ENCODE measurements around the gene KCTD3. TPM values are rescaled to one million over a fixed set of nuclear protein-coding genes. Genes with fewer than 3 reads are reported as not detected.

Gene KCTD3
- polyA plus RNA-seq, 1 donor (not counting 4 experiments of a cell fraction or from before 2014, with no cell fraction given), result 43.4 TPM

GRCh38 chr1:215608646-215609045 lies 41.5 kb downstream of the KCTD3 start:
- no peak overlapping the region for H3K4me2 ChIP-seq (ENCODE audit: control insufficient read depth, extremely low read depth, insufficient read depth, low read depth, low read length)
- TF ChIP-seq CTCF (optimal IDR thresholded peaks at IDR 0.05 in 1 of 3, IDR thresholded peaks at IDR 0.05 in 1 of 3, conservative IDR thresholded peaks at IDR 0.05 in 1 of 3; ENCODE audit: extremely low read depth in 1 of 3, insufficient read depth in 2 of 3, low read length in 3 of 3) (no peak), EZH2 (IDR thresholded peaks at IDR 0.05; ENCODE audit: low read length) (no peak)
- H3K4me1 ChIP-seq (ENCODE audit: control insufficient read depth, extremely low read depth, insufficient read depth, low read length), result peaks cover 5% of the 10 kb centered on the region
- no peaks in the 10 kb centered on the region for H3K9me3 ChIP-seq (ENCODE audit: control insufficient read depth, low read depth, low read length)
- H4K20me1 ChIP-seq (ENCODE audit: control insufficient read depth, extremely low read depth, insufficient read depth, low read length), result no peaks in the 10 kb centered on the region
- no peak overlapping the region for H3K9ac ChIP-seq (ENCODE audit: control insufficient read depth, extremely low read depth, insufficient read depth, low read length)
- no peak overlapping the region for H2AFZ ChIP-seq (ENCODE audit: control insufficient read depth, low read length)
- no peaks in the 10 kb centered on the region for H3K9me1 ChIP-seq (ENCODE audit: control insufficient read depth, extremely low read depth, insufficient read depth, low read length)
- peaks cover 4% of the 10 kb centered on the region for H3K79me2 ChIP-seq (ENCODE audit: control insufficient read depth, insufficient read depth, low read length)
- DNase-seq (ENCODE audit: low read depth, low spot score) (no peak), FAIRE-seq (no peak)
- no peak overlapping the region for H3K27ac ChIP-seq (ENCODE audit: control insufficient read depth, insufficient read depth, low read length)
- H3K27me3 ChIP-seq (ENCODE audit: control insufficient read depth, extremely low read depth, insufficient read depth, low read length), result no peaks in the 10 kb centered on the region
- H3K4me3 ChIP-seq (ENCODE audit: control insufficient read depth in 2 of 3, extremely low read depth in 1 of 3, insufficient read depth in 2 of 3, low read depth in 1 of 3, low read length in 3 of 3), result no peak overlapping the region
- peaks cover 0 to 4% of the 10 kb centered on the region in 2 experiments for H3K36me3 ChIP-seq (ENCODE audit: control insufficient read depth in 2 of 2, extremely low read depth in 1 of 2, insufficient read depth in 2 of 2, low read length in 2 of 2)
- dilution Hi-C loops (cut with MboI; ENCODE audit: extremely low pct_ligation_motif_present, low sequenced_read_pairs), result no loop called here

GRCh38 chr1:215612391-215612790 lies 45.3 kb downstream of the KCTD3 start:
- no peak for DNase-seq (ENCODE audit: low read depth, low spot score)
- FAIRE-seq, result no peak
- no peak overlapping the region for H3K4me2 ChIP-seq (ENCODE audit: control insufficient read depth, extremely low read depth, insufficient read depth, low read depth, low read length)
- H3K9ac ChIP-seq (ENCODE audit: control insufficient read depth, extremely low read depth, insufficient read depth, low read length), result no peak overlapping the region
- H3K4me3 ChIP-seq (ENCODE audit: control insufficient read depth in 2 of 3, extremely low read depth in 1 of 3, insufficient read depth in 2 of 3, low read depth in 1 of 3, low read length in 3 of 3), result no peak overlapping the region
- peaks cover 5% of the 10 kb centered on the region for H3K4me1 ChIP-seq (ENCODE audit: control insufficient read depth, extremely low read depth, insufficient read depth, low read length)
- no peaks in the 10 kb centered on the region for H3K27me3 ChIP-seq (ENCODE audit: control insufficient read depth, extremely low read depth, insufficient read depth, low read length)
- TF ChIP-seq EZH2 (IDR thresholded peaks at IDR 0.05; ENCODE audit: low read length), result no peak
- no peak for TF ChIP-seq CTCF (optimal IDR thresholded peaks at IDR 0.05 in 1 of 3, IDR thresholded peaks at IDR 0.05 in 1 of 3, conservative IDR thresholded peaks at IDR 0.05 in 1 of 3; ENCODE audit: extremely low read depth in 1 of 3, insufficient read depth in 2 of 3, low read length in 3 of 3)
- no peak overlapping the region for H3K27ac ChIP-seq (ENCODE audit: control insufficient read depth, insufficient read depth, low read length)
- dilution Hi-C loops (cut with MboI; ENCODE audit: extremely low pct_ligation_motif_present, low sequenced_read_pairs), result no loop called here
- no peaks in the 10 kb centered on the region for H3K9me1 ChIP-seq (ENCODE audit: control insufficient read depth, extremely low read depth, insufficient read depth, low read length)
- no peaks in the 10 kb centered on the region for H4K20me1 ChIP-seq (ENCODE audit: control insufficient read depth, extremely low read depth, insufficient read depth, low read length)
- peaks cover 3 to 9% of the 10 kb centered on the region in 2 experiments for H3K36me3 ChIP-seq (ENCODE audit: control insufficient read depth in 2 of 2, extremely low read depth in 1 of 2, insufficient read depth in 2 of 2, low read length in 2 of 2)
- peaks cover 8% of the 10 kb centered on the region for H3K79me2 ChIP-seq (ENCODE audit: control insufficient read depth, insufficient read depth, low read length)
- no peaks in the 10 kb centered on the region for H3K9me3 ChIP-seq (ENCODE audit: control insufficient read depth, low read depth, low read length)
- H2AFZ ChIP-seq (ENCODE audit: control insufficient read depth, low read length), result no peak overlapping the region
